IPS-18c (cell line): ENCODE results near the gene TGFBR3.

Source experiments
- H3K4me3 ChIP-seq: 2 replicates; pipeline ENCODE4 v1.7.0; 2013; ENCODE audit warnings: low read depth, mild to moderate bottlenecking, low read length, moderate library complexity; ENCODE audit not compliant: insufficient read depth
- H3K9me3 ChIP-seq: one replicate; pipeline ENCODE4 v1.6.1; 2013; ENCODE audit warnings: mild to moderate bottlenecking, low read length, moderate library complexity; ENCODE audit not compliant: control insufficient read depth, insufficient read depth

Gene TGFBR3

DNA sequence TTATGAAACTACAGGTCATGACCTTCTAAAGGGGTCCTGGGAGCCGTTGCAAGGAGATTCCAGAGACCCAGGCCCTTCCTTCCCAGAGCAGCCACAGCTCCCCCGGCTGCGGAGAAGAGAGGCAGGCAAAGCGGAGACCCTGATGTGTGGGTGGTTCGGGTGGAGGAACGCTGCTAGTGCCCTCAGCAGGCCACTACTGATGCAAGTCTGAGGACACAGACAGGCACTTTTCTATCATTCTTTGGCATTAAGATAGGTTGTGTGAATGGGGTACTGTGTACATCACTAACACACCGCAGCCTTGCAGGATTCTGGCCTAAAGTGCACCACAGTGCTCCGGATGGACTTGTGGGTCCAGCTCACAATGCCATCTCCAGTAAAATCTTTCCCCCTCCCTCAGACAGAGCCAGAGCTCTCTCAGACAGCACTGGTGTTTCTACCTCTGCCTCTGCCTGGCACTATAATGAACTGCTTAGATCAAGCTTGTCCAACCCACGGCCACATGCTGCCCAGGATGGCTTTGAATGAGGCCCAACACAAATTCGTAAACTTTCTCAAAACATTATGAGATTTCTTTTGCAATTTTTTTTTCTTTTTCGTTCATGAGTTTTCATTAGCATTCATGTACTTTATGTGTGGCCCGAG is 121.4 kb downstream of the TGFBR3 start:
- H3K9me3 ChIP-seq = no peaks in the 10 kb centered on the region
- H3K4me3 ChIP-seq = no peak overlapping the region

DNA sequence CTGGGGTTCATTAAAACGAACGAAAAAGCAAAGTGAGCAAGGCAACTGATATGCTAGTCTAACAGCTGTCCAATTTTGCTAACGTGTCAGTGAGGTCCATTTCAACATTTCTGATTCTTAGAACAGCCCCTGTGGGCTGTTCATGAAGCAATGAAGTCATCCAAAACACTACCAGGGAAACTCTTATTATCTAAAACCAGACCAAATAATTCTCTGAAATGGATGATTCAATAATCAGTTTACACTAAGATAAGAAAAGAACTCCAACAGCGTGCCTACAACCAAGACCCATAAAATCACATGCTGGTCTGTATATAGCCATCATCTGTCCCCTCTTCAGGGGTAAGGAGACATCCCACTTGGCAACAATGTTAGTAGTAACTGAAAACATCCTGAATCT is 122.7 kb downstream of the TGFBR3 start:
- Histone ChIP-seq H3K4me3 (no peak overlapping the region), H3K9me3 (no peaks in the 10 kb centered on the region)

DNA sequence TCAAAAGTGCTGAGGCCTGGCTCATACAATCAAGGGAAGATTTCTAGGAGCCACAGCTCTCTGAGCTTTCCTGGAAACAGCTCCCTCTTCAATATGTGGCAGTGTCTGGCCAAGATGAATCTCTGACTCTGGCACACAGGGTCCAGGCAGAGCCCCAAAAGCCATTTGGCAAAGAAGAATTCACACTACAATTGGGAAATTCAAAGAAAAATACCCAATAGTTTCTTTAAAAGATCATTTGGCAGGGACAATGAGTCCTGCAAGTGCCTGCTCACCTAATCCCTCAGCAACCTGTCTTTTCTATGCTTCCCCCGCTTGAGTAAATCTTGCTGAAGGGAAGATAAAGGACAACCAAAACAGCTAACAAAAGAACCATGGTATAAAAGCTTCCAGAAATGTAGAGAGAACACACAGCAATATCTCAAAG is 124.6 kb downstream of the TGFBR3 start:
- H3K9me3 ChIP-seq = no peaks in the 10 kb centered on the region
- no peak overlapping the region for H3K4me3 ChIP-seq

DNA sequence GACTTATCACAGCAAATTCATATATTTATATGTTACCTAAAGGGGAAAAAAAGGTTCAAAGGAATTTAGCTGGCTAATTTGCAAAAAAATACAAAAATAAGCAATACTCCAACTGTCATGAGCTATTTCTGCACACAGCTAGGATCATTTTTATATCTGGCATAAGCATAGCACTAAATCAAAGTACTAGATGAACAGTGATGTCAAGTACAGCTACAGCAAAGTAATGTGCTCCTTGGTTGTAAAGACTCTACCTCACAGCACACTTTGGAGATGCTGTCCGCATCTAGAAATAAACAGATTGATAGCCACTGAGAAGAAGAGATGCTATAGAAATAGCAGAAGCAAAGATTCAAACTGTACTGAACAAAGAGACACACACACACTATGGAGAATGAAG is 125.4 kb downstream of the TGFBR3 start:
- no peaks in the 10 kb centered on the region for H3K9me3 ChIP-seq
- H3K4me3 ChIP-seq = no peak overlapping the region

DNA sequence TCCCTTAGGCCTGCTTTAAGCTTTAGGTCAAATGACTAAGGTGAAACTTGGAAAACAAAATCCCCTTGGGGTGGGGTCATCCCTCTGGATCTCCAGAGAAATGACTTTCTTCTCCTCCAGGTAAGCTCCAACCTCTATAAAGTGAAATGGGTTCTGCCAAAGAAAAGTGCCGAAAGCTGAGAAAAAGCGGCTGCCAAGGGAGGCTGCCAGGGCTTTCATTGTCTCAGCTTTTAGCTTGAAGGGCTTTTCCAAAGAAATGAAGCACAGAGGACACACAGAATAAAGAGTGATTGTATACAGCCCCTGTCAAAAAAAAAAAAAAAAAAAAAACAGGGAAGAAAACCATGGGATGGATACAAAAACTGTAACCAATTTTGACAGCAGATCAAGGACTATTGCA is 126.9 kb downstream of the TGFBR3 start:
- Histone ChIP-seq H3K4me3 (no peak overlapping the region), H3K9me3 (no peaks in the 10 kb centered on the region)

DNA sequence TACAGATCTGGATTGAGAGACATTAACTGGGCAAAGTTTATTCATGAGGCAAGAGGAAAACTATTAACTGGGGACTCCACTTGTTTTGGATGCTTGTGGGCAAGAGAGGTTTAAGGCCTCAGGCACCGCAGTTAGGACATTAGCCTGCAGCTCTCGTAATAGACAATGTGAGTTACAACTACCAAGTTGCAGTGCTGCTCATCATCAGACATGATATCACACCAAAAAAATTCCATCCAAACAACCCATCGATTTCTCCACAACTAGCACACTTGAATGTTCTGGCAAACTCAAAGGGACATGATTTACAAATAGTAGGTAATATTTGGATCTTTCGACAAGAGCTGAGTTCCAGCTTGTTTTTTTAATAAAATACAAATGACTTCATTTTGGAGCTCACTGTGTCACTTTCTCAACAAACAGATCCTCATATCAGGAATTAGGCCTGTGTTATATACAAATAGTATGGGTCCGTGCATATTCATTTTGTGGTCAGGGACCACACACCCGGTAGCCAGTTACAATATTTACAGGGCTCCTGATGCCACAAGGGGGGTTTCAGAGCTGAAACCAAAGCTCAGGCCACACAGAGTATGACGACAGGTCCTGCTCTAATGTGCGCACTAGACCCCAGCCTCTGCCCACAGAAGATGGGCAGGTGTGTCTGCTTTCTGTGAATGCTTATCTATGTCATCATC is 128.0 kb downstream of the TGFBR3 start:
- H3K9me3 ChIP-seq = no peaks in the 10 kb centered on the region
- H3K4me3 ChIP-seq = no peak overlapping the region

DNA sequence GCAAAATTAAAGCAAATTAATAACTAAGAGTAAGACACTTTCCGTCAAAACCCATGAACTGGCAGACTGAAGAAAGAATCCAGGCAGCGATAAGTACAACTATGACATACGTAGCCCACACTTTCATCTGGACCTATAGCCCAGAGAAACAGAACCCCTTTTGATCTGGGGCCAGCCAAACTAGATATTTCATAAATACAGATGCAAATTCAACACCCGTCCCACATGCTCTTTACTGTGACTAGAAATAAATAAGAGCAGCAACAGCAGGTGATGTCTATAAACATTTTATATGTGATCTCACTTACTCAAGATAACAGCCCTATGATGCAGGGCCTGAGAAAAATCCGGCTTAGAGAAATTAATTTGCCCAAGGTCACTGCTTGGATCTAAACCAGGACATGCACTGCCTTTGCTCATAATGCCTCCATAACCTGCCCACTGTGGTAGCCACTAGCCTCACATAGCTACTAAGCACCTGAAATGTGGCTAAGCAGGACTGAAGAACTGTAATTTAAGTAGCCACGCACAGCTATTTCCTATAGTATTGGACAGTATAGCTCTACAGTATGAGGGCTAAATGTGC is 130.2 kb downstream of the TGFBR3 start:
- Histone ChIP-seq H3K9me3 (no peaks in the 10 kb centered on the region), H3K4me3 (no peak overlapping the region)

DNA sequence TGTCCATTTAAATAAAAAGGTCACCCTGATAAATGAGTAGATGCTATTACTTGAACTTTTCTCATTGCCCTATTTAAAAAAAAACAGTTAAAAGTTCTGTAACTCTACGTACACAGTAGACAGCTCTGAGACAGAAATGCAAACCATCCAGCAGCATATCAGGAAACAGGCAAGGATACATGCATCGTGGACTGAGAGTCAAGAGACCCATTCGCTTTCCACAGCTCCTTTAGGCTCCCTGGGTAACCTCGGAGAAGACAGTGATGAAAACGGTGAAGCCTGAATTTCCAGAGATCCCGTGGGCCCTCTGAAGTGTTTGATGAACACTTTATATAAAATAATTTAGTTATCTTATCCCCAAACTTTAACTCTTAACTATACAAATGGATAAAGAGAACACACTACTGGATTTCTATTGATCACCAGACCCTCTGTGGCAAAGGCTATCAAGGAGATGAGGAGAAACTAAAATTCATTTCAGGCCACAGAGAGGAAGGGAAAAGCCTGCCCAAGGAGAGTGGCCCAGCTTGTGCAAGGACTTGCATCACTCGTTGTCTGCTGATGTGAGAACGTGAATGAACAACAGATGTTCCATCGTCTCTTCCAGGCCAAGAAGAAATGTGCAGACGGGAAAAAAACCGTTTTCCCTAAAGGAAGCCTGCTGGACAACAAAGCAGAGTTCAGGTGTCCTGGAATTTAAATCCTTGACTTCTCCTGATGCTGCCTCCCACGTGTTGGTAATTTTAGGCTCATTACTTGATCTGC is 131.0 kb downstream of the TGFBR3 start:
- no peaks in the 10 kb centered on the region for H3K9me3 ChIP-seq
- no peak overlapping the region for H3K4me3 ChIP-seq

DNA sequence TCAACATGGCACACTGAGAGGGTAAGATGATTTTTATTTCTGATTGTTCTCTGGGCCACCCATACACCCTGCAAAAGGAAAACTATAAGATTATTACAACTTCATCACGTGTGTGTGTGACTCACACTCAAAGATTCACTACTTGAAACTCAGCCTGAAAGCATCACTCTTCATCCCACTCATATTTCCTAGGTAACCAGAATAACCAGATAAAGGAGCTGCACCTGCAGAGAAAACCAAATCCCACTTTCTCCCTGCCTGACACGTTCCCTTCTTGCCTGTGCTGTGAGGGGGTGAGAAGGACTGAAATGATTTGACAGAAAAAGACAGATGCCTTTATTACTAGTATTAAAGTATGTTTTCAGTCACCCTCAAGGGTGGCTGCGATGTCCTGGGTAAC is 131.6 kb downstream of the TGFBR3 start:
- H3K4me3 ChIP-seq = no peak overlapping the region
- no peaks in the 10 kb centered on the region for H3K9me3 ChIP-seq

DNA sequence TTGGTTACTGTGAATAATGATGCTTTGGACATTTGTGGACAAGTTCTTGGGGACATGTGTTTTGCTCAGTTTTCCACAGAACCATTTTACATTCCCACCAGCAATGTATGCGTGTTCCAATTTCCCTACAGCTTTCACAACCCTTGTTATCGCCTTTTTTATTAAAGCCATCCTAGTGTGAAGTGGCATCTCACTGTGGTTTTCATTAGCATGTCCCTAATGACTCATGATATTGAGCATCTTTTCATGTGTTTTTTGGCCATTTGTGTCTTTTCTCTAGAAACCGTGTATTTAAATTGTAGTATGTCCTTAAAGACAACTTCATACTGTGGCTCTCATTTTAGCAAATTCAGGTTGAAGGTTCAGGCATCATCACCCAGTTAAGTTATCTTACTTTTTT is 132.1 kb downstream of the TGFBR3 start:
- H3K4me3 ChIP-seq = no peak overlapping the region
- H3K9me3 ChIP-seq = no peaks in the 10 kb centered on the region

DNA sequence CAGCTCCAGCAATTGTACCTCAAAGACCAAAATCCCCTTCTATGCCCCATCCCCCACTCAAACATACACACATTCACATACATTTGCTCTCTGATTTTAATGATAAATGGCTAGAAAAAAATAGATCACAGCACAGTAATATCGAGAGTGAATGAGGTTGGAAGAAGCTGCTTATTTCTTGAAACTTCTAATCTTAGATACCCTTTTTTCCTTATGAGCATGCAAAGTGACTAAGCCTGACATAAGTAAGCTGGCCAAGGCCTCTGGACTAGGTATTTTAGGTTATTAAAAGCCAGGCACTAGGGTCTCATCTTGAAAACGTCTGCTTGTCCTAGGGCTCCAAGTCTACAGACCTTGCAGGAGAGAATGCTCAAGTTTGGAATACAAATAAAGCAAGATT is 133.6 kb downstream of the TGFBR3 start:
- Histone ChIP-seq H3K4me3 (no peak overlapping the region), H3K9me3 (peaks cover under 1% of the 10 kb centered on the region)

DNA sequence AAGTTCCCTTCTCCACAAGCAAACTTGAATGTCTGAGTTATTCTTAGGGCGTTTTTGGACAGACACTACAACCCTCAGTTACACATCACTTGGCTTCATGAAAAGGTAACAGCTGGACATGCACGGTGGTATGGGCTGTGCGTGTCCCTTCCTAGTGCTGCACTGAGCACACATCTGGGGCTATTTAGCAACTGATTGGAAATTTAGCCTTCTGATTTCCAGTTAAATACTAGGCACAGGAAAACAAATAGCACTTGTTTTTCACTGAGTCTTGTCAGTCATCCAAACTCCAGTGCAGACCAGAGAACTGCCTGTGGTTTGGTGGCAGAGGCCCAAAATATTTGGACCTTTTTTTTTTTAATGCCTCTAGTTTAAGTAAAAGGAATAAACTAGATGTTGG is 134.7 kb downstream of the TGFBR3 start:
- Histone ChIP-seq H3K9me3 (peaks cover 8% of the 10 kb centered on the region), H3K4me3 (no peak overlapping the region)

DNA sequence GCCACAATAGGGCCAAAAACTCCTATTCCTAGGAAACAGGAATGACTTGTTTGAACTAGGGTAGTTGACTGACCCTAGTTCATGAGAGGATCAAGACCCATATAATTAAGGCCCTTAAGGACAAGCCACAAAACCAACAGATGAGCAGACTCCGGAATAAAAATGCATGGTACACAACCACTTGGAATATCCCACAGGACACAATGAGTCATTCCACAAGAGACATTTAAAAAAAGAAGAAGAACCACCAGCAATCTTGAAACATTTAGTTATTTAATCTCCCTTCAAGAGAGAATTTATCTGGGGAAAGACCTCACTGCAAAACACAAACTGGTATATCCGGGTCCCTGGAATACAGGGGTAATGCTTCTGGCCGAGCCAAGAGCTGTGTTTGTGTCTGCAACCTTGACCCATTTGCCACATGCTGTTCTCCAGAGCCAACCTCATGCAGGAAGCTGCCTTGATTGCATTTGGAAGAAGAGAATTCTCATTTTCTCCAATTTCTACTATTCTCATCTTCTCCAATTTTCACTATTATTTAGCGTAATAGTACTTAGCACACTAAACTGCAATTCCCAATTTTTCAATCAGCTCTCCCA is 135.5 kb downstream of the TGFBR3 start:
- peaks cover 8% of the 10 kb centered on the region for H3K9me3 ChIP-seq
- no peak overlapping the region for H3K4me3 ChIP-seq

DNA sequence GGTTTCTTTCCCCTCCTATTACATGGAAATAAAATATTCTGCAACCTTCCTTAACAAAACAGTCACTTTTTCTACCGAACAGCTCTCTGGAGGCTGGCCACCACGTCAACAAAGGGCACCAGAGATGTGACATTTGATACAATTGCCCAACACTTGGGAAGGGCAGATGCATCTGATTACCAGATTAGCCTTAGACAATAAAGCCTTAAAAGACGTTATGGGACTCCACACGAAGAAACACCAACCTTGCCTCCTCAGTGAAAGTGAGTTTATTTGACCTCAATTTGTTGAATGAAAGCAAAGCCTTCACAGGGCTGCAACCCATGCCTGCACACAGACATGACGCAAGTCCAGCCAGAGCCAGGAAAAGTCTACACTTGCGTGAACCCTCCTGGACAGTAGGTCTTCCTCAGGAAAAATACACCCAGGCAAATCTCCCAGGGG is 136.1 kb downstream of the TGFBR3 start:
- H3K4me3 ChIP-seq = no peak overlapping the region

DNA sequence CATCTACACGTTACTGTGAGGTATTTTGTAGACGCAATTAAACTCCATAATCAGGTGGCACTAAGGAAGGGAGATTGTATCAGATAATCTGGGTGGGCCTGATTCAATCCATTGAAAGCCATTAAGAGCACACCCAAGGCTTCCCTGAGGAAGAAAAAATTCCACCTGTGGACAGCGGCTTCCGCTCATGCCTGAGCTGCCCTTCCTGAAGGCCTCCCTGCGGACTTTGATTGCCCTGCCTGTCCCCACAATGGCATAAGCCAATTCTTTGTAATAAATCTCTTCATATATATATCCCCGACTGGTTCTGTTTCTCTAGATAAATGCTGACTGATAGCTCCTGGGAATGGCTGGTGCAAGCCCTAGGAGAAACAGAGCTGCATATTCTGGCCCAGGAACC is 138.3 kb downstream of the TGFBR3 start:
- Histone ChIP-seq H3K4me3 (no peak overlapping the region), H3K9me3 (peaks cover 8% of the 10 kb centered on the region)

More for the DNA sequence above, 136.1 kb downstream of the TGFBR3 start:
- peaks cover 8% of the 10 kb centered on the region for H3K9me3 ChIP-seq

DNA sequence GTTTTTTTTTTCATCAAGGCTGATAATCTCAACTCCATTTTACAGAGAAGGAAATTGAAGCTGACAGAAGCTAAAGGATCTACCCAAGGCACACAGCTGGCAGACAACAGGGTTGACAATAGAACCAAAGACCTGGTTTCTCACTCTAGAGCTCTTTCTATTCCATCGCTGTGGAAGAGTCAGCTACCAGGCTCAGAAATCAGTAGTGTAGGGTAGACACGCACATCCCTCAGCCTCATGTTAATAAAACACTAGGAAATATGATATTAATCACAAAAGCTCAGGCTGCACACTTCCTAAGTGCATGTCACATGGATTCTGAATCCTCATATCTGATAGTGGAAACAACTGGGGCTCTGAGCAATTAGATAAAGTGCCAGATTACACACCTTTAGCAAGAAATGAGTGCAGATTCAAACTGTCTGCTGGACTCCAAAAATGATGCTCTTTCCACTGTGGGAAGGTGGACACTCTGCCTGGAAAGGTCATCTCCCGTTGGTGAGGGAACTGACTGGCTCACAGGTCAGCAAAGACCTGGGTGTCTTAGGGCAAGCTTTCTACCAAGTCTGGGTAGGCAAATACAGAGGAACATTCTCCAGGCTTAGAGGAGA is 139.1 kb downstream of the TGFBR3 start:
- peaks cover 8% of the 10 kb centered on the region for H3K9me3 ChIP-seq

More for the DNA sequence above, 139.1 kb downstream of the TGFBR3 start:
- H3K4me3 ChIP-seq = no peak overlapping the region
